ENCODE data around the gene GJC1.

DNA sequence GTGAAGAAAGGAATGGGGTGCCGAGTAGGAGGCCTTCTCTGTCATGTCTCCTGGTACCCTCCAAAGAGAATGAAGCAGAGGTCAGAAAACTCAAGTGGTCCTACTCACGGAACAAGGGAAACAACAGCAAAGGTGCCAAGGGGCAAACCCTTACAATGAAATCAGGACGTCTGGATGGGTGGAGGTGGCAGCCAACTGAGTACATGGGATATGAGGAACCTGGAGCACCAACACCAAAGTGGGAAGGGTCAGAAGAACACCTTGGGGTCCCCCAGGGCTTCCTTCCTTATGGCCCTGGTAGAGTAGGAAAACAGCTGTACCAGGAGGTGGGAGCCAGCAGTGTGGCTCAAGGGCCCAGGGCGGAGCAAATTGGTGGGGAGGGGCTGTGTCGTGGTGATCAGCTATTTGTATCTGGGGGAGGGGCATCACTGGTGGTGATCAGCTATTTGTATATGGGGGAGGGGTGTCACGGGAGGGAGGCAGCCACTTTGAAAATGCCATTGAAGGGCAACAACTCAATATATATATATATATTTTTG lies 18.2 kb upstream of the GJC1 start:
- TF ChIP-seq CTCF (conservative IDR thresholded peaks at IDR 0.05; ENCODE audit: low read depth, low read length) (no peak), EZH2 (IDR thresholded peaks at IDR 0.05; ENCODE audit: borderline replicate concordance, low read depth, low read length, poor library complexity, severe bottlenecking) (no peak)
